ENCODE results near the gene HYAL2.

Gene HYAL2

DNA sequence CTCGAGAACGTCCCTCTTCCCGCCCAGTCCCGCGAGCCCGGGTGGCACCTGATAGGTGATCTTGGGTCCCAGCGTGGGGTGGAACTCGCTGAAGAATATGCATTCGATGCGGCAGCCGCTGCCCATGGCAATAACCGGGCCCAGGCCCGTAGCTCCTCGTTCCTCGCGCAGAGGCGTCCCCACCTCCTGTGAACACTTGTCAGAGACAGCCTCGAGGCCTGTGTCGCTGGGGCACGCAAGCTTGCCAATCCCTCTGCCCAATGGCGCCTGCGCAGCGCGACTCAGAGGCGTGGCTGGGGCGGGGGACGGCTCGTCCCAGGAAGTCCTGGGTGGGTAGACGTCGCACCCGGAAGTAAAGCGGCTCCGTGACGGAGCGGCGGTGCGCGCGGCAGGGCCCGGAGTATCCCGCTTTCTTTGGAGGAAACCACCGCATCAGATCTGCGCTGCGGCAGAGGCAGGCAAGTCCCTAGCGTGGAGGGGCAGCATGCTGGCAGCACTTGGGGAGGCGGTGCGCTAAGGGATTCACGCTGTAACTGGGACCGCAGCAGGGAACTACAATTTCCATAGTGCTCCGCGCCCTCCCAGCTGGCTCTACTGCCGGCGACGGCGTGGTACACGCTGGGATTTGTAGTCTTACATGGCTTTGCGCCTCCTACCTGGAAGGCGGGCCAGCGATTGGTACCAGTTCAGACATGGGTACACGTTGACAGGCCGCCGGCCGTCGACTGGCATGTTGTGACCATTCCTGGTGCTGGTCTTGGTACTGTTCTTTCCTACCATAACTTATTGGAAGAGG lies 28.2 kb upstream of the HYAL2 start, which contains the start of the genes CYB561D2 and NPRL2:
TSS of gene CYB561D2 (plus strand) at position 336 of the 796 bp plus-strand sequence. CDS start 572 bp downstream, outside the sequence.
TSS of gene NPRL2 (minus strand) at position 249 of the 796 bp plus-strand sequence. CDS start at position 126, 123 bp downstream.
- peak; percentile 91 to 97 for DNase-seq

DNA sequence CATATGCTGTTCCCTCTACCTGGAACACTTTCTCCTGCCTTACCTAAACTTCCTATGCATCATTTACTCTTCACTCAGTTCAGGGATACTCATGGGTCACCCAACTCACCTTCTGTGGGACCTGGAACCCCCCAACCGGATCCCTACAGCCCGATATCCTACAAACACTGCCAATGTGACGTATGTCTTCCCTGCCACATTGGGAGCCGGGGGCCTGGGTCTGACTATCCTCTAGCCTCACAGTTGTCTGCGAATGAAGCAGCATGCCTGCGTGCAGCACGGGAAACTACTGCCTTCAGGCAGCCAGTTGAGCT lies 27.6 kb upstream of the HYAL2 start:
- DNase-seq, result no peak

DNA sequence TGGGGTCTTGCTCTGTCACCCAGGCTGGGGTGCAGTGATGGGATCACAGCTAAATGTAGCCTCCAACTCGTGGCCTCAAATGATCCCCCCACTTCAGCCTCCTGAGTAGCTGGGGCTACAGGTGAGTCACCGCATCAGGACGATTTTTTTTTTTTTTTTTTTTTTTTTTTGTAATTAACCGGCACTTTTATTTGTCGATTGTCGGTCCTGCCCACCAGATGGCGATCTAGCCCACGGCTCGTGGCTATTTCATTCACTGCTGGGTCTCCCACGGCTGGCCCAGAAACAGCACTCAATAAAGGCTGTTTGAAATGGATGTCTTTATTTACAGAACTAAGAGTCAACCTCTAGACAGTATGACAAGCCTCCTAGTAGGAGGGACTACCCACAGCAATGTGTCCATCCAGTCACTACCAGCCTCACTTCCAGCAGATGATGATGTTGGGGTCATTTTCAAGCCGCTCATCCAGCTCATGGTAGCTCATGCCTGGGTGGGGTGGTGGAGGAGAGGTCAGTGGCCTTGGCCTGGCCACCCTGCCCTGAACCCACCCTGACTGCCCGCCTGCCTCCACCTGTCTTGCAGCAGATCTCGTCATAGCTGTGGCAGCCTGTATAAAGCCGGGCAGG lies 24.8 kb upstream of the HYAL2 start:
- DNase-seq, result peak; percentile 44 to 51

DNA sequence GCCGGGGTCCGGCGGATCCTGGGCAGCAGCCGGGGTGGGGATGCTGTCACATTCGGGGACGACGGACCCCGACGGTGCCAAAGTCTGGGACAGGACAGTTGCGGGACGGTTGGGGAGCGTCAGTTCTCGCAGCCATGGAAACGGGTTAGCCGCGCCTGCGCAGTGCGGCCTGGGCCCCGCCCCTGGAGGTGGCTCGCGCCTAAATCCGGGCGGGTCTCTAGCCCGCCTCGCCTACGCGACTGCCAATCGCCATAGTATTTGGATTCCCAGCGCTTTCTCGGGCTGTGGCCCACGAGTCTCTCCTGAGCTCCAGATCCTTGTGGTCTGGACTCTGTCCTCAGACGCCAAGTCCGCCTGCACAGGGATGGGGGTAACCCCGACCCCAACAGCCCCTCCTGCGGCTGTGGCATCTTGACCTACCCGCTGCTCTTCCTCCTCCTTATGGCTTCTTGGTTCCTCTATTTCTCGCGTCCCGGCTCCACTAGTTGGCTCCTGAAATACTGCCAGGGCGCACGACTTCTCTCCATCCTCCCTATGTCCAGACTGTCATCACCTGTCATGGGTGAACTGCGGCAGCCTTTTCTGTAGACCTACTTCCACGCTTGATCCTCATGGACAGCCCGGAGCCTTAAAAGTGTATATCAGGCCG lies 23.2 kb upstream of the HYAL2 start, which contains the start of gene ZMYND10:
TSS of gene ZMYND10 (minus strand) at position 147 of the 649 bp plus-strand sequence. CDS start 153 bp downstream, outside the sequence.
- DNase-seq, result no peak

DNA sequence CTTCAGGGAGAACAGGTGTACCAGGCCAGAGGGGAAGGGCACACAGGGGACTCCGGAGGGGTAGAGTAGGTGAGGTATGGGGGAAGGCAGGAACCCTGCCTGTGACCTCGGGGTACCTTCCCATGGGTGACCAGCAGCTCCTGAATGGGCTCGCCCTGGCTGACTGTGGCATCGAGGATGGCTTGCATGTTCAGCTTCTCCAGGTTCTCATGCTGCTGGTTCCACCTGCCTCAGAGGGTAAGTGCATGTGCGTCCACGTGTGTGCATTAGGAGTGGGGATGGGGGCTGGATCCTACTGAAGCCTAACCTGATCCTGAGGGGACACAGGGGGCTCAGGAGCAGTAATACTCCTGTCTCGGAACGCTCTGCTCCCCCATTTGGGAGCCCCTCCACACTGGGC lies 22.5 kb upstream of the HYAL2 start:
- DNase-seq, result no peak

DNA sequence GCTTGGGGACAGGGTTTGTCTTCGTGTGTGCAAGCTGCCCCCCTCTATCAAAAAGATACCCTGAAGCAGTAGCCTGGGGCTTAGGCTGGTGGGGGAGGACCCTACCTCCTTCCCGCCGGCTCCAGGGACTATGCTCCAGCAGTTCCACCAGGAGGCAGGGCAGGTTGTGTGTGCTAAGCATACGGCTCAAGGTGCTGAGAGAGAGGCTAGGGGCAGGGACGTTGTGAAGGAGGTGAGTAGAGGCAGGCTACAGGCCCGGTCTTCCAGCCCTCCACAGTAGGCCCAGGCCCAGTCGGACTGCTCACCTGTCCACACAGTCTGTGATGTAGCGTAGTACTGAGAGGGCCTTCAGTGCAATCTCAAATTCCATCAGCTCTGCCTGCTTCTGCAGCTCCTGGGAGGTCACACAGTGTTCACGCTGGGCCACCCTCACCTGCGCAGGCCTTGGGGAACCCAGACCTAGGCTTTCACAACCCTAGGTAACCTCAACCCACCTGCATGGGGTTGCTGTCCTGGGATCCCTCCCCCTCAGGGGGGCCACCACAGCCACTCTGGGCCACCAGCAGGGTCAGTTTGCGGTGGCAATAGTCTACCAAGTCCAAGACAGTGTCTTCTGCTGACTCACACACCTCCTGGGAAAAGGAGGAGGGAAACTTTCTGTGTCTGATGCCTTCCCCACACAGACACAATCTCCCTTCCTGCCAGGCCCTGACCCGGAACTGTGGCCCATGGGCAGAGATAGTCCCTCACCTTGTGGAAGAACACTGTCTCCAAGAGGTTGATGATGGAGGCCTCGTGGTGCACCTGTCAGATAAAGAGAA lies 20.5 kb upstream of the HYAL2 start:
- no peak for DNase-seq

DNA sequence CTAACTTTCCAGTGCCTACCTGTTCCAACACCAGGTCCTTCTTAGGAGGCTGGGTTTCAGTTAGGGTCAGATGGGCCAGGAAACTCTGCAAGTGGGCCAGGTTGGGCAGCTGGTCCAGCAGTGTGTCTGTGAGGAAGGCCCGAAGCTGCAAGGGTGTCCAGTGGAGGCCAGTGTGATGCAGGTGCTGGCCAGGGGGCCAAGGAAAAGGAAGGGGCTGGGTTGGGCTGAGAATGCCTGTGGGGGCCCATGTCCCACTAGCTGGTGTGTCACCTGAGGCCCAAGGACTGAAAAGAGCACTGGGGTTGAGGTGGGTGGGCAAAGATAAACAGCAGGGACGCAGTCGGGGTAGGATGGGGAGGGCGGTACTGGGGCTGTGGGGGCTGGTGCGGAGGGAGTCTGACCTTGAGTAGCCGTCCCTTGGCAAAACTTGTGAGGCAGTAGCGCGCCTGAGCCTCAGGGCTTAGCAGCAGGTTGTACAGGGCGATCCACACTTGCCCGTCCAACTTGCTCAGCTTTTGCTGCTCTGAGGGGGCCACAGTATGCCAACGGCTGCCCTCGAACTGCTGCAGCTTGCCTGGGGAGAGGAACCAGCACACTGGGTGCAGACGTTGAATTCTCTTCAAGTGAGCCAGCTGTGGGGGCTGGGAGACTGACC lies 19.6 kb upstream of the HYAL2 start:
- no peak for DNase-seq

DNA sequence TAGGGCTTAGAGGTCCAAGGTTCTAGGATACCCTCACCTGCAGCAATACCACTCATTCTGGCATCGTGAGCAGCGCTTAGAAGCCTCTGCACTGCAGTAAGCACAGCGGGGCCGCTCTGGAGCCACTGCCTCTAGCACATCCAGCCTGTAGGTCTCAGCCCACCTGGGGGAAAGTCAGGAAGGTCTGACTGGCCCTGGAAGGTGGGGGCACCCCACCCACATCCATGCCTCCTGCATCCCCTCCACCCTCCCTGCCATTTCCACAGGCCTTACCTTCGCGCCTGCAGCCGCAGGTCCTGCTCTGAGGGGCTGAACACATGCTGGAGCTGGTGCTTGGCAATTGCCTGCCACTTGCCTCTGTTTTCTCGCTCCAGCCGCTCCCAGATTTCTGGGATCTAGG lies 19.0 kb upstream of the HYAL2 start:
- DNase-seq, result no peak

DNA sequence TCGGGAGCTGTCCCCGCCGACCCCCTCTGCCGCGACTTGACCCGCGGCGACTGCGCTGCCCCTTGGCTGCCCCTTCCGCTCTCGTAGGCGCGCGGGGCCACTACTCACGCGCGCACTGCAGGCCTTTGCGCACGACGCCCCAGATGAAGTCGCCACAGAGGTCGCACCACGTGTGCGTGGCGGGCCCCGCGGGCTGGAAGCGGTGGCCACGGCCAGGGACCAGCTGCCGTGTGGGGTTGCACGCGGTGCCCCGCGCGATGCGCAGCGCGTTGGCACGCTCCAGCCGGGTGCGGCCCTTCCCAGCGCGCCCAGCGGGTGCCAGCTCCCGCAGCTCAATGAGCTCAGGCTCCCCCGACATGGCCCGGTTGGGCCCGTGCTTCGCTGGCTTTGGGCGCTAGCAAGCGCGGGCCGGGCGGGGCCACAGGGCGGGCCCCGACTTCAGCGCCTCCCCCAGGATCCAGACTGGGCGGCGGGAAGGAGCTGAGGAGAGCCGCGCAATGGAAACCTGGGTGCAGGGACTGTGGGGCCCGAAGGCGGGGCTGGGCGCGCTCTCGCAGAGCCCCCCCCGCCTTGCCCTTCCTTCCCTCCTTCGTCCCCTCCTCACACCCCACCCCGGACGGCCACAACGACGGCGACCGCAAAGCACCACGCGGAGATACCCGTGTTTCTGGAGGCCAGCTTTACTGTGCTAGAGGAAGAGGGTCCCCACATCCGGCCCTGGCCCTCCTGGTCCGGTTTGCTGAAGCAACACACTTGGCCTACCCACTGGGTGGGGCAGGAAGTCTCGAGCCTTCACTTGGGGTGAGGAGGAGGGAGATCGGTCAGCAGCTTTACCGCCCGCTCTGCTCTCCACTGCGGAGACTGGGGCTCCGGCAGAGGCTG lies 18.1 kb upstream of the HYAL2 start, which contains the start of gene RASSF1:
TSS of gene RASSF1 (minus strand) at position 389 of the 882 bp plus-strand sequence. CDS start at position 358, 31 bp downstream.
- peak in 1 of 2 donors; percentile 25 for DNase-seq

DNA sequence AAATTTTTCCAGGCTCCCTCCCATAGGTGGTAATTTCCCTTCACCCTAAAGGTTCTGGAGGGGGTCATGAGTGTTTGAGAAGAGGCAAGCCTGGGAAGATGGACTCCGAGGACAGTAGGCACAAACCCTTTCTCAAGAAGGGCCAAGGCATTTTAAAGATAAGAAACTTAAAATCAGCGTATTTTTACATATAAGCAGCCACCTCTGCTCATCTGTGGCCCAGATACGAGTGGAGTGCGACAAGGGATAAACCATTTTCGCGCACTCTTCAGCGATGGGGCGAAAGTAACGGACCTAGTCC lies 17.6 kb upstream of the HYAL2 start:
- DNase-seq, result no peak

DNA sequence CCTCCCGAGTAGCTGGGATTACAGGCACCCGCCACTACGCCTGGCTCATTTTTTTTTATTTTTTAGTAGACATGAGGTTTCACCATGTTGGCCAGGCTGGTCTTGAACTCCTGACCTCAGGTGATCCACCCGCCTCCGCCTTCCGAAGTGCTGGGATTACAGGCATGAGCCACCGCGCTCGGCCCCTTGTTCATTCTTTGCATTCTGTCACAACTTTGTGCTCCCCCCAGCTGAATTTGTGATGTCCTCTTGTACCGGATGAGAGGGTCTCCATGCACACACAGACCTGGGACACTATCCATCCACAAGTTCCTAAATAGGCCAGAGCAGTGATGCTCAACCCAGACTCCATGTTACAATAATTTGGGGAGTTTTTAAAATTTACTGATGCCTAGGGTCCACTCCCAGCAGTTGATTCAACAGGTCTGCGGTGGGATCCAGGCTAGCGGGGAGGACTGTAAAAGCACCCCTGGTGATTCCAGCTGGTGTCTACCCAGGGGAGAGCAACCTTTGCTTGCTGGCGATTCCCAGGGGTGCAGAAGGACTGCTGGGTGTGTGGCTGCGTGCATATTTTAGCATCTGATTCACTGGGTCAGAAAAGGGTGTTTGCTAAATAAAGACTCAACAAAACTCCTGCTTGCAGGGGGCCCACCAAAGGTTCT lies 17.1 kb upstream of the HYAL2 start:
- no peak for DNase-seq

DNA sequence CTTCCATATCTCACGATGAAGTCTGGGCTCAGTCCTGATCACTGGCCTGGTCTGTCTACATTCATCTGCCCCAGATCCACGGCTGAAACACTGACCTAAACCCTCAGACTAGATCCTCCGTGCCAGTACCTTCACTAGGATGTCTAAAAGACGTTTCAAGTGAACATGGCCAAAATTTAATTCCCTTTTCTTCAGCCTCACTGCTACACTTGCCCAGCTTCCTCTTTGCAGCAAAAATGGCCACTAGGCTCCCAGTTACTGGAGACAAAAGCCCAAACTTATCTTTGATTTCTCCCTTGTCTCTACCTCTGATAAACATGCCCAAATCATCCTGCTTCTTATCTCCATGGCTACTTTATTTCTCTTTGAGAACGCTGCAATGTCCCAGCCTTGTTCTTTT lies 16.4 kb upstream of the HYAL2 start:
- no peak for DNase-seq

DNA sequence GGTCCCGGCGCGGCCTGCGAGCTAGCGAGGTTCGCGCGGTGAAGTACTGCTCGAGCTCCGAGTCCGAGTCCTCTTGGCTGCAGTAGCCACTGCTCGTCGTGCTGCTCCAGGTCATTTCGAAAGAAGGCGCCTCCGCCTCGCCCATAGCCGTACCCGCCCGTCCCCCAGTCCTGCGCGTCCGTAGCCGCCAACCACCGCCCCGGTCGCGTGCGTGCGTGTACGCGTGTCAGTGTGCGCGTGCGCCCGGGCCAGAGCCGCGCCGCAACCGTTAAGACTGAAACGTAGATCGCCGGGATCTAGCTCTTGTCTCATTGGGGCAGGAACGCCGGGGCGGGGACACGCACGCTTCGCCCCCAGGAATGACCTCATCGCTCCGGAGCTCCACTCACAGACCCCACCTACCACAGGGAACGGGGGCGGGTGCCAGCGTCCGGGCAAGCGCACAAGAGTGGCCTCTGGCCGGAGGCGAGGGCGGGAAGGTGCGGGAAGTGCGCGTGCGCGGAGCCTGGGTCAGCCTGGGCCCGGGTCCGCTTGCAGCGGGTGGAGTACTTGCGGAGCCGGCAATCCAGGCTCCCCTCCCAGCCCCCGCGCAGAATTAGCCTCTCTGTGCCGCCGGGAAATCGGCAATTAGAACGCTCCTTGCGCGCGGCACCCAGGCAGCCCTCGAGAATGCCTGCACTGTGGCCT lies 14.8 kb upstream of the HYAL2 start:
- peak; percentile 94 to 97 for DNase-seq

DNA sequence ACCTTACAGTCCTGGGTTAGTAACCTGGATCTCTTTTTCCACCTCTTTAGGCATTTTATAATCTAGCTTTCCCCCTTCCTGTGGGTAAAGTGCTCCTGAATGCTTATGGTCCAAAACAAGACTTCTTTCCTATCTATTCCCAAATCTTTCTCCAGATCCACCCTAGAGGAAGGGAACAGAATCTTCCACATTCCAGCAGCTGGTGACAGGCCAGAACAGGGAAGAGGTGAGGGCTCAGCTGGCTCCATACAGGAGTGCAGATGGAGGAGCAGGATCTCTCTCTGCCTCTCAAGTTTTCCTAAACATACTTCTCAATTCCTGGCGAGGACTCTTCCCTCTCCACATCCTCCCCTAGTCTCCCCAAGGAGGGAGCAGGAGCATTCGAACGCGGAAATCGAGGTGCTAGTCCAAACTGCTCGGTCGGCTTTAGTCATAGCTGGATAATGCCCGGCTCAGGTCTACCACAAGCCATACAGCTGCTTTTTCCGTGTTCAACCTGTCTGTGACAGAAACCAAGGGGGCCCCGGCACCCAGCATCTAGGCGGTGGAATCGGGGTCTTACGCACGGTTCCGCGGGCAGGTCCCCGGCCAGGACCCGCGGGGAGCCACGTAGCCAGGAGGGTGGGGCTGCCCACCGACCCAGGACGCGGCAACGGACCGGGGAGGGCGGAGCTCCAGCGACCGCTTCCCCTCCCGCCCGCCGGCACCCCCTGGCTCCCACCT lies 14.1 kb upstream of the HYAL2 start:
- no peak for DNase-seq

DNA sequence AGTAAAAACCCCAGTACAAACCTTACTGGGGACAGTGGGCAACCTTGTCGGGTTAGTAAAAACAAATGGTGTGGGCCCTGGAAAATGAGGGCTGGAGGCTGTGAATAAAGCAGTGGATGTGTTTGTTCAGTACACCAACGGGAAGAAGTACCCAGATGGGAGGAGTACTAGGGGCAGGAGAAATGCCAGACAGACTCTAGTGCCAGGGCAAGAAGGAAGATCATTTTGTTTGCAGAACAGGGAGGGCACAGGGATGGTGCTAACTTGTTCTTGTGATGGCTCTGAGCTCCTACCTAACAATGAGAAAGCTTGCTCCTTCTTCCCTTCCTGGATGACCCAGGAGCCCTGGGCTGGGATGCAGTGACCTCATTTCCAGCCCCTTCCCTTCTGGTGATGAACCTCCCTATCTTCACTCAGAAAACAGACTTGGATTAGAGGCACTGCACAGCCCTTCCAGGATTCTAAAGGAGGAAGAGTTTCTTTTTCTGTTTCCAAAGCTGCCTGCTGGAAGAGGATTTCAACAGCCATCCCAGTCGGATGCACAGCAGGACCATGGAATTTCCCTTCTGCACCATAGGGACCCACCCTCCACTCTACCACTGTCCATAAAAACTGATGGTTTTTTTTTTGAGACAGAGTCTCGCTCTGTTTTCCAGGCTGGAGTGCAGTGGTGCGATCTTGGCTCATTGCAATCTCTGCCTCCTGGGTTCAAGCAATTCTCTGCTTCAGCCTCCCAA lies 12.0 kb upstream of the HYAL2 start:
- DNase-seq, result no peak

DNA sequence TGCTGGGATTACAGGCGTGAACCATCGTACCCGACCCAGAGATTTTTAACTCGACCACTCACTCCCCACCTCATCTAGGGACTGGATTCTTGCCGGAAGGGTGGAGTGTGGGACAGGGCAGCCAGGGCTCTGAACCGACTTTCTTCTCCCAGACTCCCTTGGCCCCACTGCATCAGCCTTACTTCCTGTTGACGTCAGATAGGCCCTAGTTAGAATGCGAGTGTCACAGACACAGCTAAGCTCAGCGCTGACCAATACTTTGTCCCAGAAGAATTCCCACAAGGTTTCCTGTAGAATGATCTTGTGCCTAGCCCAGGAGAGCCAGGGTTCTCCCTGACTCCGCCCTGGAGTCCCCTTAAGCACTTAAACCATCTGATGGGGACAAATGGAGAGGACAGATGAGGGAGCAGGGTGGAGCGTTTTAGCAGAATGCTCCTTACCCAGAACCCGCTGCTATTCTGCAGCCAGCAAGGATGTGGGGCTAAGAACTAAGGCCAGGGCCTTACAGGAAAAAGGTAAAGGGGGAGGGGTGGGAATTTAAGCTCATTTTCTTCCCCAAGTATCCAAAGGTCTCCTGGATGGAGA lies 11.3 kb upstream of the HYAL2 start:
- DNase-seq, result no peak

DNA sequence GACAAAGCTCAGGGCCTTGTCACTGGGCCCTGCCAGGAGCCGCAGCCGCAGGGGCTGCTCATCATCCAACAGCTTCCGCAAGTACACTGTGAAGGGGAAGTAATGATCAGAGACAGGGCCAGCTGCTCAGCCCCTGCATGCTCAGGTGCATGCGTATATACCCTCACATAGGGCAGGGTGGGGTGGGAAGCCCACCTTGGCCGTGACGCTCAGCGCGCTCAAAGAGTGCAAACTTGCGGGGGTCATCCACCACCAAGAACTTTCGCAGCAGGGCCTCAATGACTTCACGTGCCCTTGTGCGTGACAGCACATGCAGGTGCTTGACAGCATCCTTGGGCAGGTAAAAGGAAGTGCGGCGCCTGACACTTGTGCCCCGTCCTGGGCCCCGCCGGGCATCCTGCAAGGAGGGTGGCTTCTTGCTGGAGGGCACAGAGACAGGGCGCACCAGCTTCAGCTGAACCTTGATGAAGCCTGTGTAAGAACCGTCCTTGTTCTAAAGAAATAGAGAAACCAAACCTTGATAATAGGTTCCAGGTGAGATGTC lies 8.9 kb upstream of the HYAL2 start:
- no peak for DNase-seq

DNA sequence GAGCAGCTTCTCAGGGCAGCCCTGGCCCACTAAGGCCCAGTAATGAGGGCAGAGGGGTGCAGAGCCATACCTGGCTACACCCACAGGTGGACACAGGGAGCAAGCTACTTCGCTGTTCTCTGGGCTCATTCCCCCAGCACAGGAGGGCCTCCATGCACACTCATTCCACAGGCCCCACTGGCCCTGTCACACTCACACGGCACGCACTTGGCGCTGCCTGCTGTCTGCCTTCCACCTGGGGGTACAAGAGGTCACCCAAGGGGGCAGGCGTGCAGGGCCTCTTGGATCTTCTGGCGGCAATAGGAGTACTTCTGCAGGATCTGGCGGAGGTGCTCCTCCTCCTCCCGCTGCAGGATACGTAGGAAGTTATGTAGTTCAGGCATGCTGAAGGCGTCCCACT lies 7.8 kb upstream of the HYAL2 start:
- DNase-seq, result no peak
